Neural cell (in vitro differentiated cells): ENCODE measurements around the gene AK8. TPM values are rescaled to one million over a fixed set of nuclear protein-coding genes. Genes with fewer than 3 reads are reported as not detected.

Experiments used
- H2AFZ ChIP-seq: fragments of 200-600, 300-800 bp; sonication (generic), shearing (Covaris generic); 2 replicates; pipeline ENCODE4 v1.6.0; 2014; ENCODE audit warnings: low read depth, mild to moderate bottlenecking, antibody characterized with exemption, low read length, moderate library complexity
- H3F3A ChIP-seq: fragments of 200-600 bp; shearing (Covaris generic); 2 replicates; pipeline ENCODE4 v1.6.1; 2016; ENCODE audit warnings: mild to moderate bottlenecking, moderate library complexity, mixed read lengths, antibody characterized with exemption, low read length; ENCODE audit not compliant: insufficient read depth, poor library complexity, severe bottlenecking
- H3K27ac ChIP-seq: fragments of 200-600, 300-800 bp; sonication (generic), shearing (Covaris generic); 2 replicates; pipeline ENCODE4 v1.5.1; 2014; ENCODE audit warnings: mild to moderate bottlenecking, low read length, moderate library complexity
- H3K27me3 ChIP-seq: fragments of 300-800, 200-600 bp; sonication (generic), shearing (Covaris generic); 2 replicates; pipeline ENCODE4 v1.6.0; 2014; ENCODE audit warnings: mild to moderate bottlenecking, low read depth, low read length, moderate library complexity; ENCODE audit not compliant: insufficient read depth
- H3K36me3 ChIP-seq: fragments of 300-800, 200-600 bp; sonication (generic), shearing (Covaris generic); 2 replicates; pipeline ENCODE4 v1.5.1; 2014; ENCODE audit warnings: mild to moderate bottlenecking, antibody characterized with exemption, low read length, moderate library complexity; ENCODE audit not compliant: insufficient read depth
- H3K4me2 ChIP-seq: fragments of 300-800, 200-600 bp; sonication (generic), shearing (Covaris generic); 2 replicates; pipeline ENCODE4 v1.6.0; 2014; ENCODE audit warnings: mild to moderate bottlenecking, low read length
- H3K4me3 ChIP-seq: fragments of 300-800, 200-600 bp; sonication (generic), shearing (Covaris generic); 2 replicates; pipeline ENCODE4 v1.5.1; 2014; ENCODE audit warnings: mild to moderate bottlenecking, low read length, moderate library complexity
- H3K79me2 ChIP-seq: fragments of 200-600 bp; shearing (Covaris generic); replicated peaks from 2 replicates; pipeline ENCODE4 v1.6.0; 2014; ENCODE audit warnings: mild to moderate bottlenecking, low read length, moderate library complexity; ENCODE audit not compliant: insufficient read depth
- H3K9ac ChIP-seq: fragments of 300-800, 200-600 bp; sonication (generic), shearing (Covaris generic); 2 replicates; pipeline ENCODE4 v1.6.1; 2016; ENCODE audit warnings: mild to moderate bottlenecking, low read length, mixed read lengths
- H3K9me2 ChIP-seq: fragments of 200-600 bp; shearing (Covaris generic); 2 replicates; pipeline ENCODE4 v1.6.1; 2016; ENCODE audit warnings: mild to moderate bottlenecking, low read length, mixed read lengths; ENCODE audit not compliant: insufficient read depth
- H3K9me3 ChIP-seq: fragments of 200-600, 300-800 bp; sonication (generic), shearing (Covaris generic); 2 replicates; pipeline ENCODE4 v1.6.1; 2016; ENCODE audit warnings: mild to moderate bottlenecking, mixed run types, low read length, moderate library complexity, mixed read lengths
- H4K20me1 ChIP-seq: fragments of 200-600 bp; shearing (Covaris generic); 2 replicates; pipeline ENCODE4 v1.6.1; 2016; ENCODE audit warnings: mild to moderate bottlenecking, mixed run types; ENCODE audit not compliant: insufficient read depth
- EP300 ChIP-seq: fragments of 450-650 bp; conservative IDR thresholded peaks from 2 replicates; pipeline ENCODE4 v1.6.1; 2014; ENCODE audit warnings: antibody characterized with exemption, mild to moderate bottlenecking, moderate library complexity; ENCODE audit not compliant: poor library complexity, severe bottlenecking
- EZH2 ChIP-seq: fragments of 200-600, 300-800 bp; shearing (Covaris generic), sonication (generic); IDR thresholded peaks from 2 replicates; pipeline ENCODE4 v1.6.1; 2014; ENCODE audit warnings: antibody characterized with exemption, low read length, borderline replicate concordance, mild to moderate bottlenecking; ENCODE audit not compliant: insufficient read depth, poor library complexity, severe bottlenecking
- MXI1 ChIP-seq: fragments of 450-650 bp; conservative IDR thresholded peaks from 2 replicates; pipeline ENCODE4 v1.6.1; 2014; ENCODE audit warnings: antibody characterized with exemption, mild to moderate bottlenecking; ENCODE audit not compliant: poor library complexity, severe bottlenecking
- POLR2AphosphoS5 ChIP-seq: IDR thresholded peaks from 2 replicates; pipeline ENCODE4 v1.6.1; 2012
- RAD21 ChIP-seq: fragments of 450-650 bp; conservative IDR thresholded peaks from 2 replicates; pipeline ENCODE4 v1.6.1; 2014; ENCODE audit warnings: antibody characterized with exemption, mild to moderate bottlenecking, moderate library complexity
- SMC3 ChIP-seq: fragments of 450-650 bp; conservative IDR thresholded peaks from 2 replicates; pipeline ENCODE4 v1.6.1; 2014; ENCODE audit warnings: antibody characterized with exemption, mild to moderate bottlenecking, moderate library complexity; ENCODE audit not compliant: poor library complexity
- TAF1 ChIP-seq: IDR thresholded peaks from 2 replicates; pipeline ENCODE4 v1.6.1; 2012; ENCODE audit warnings: low read depth
- polyA plus RNA-seq: library from polyadenylated mRNA; depleted of rRNA; stranded (reverse); fragments of >200 nt; gene quantifications from 2 replicates; pipeline ENCODE4 v1.2.3, GENCODE V29; 2014
- TF ChIP-seq, protein P1 (sequence below): IDR thresholded peaks from 2 replicates; pipeline ENCODE4 v1.6.1; 2012; ENCODE audit warnings: borderline replicate concordance
- TF ChIP-seq, protein P2 (sequence below): fragments of 450-650 bp; IDR thresholded peaks from 2 replicates; pipeline ENCODE4 v1.5.1; 2014; ENCODE audit warnings: antibody characterized with exemption, mild to moderate bottlenecking, moderate library complexity; ENCODE audit not compliant: poor library complexity, severe bottlenecking

The AK8 gene
- polyA plus RNA-seq, 1 donor from 2014 or later = 0.71 TPM

DNA sequence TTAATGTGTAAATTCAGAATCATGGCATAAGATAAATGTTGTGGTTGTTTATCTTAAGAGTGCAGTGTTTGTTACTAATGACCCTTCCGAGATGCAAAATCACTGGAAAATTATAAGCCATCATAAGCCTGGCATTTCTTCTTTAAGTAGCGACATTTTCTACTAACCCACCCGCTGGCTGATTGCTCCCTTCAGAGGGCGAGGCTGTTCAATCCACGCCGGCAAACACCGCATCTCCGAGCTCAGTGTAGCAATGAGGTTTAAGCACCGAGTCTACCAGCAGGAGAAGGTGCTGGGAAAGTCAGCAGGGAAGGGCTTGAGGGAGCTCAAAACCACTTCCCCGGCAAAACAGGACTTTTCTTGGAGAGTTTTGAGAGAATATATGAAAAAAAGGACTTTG, 52.7 kb downstream of the AK8 start:
- no peak overlapping the region for H2AFZ ChIP-seq
- H3K79me2 ChIP-seq = no peaks in the 10 kb centered on the region
- no peaks in the 10 kb centered on the region for H3K9me2 ChIP-seq
- H3K9ac ChIP-seq = no peak overlapping the region
- H3K4me2 ChIP-seq = no peak overlapping the region
- H3K4me3 ChIP-seq = no peak overlapping the region
- no peaks in the 10 kb centered on the region for H3F3A ChIP-seq
- H3K27ac ChIP-seq = no peak overlapping the region
- H3K36me3 ChIP-seq = no peaks in the 10 kb centered on the region
- H4K20me1 ChIP-seq = no peaks in the 10 kb centered on the region
- TF ChIP-seq RAD21 = no peak
- no peak for TF ChIP-seq MXI1
- TF ChIP-seq SMC3 = no peak
- TF ChIP-seq, protein P1, sequence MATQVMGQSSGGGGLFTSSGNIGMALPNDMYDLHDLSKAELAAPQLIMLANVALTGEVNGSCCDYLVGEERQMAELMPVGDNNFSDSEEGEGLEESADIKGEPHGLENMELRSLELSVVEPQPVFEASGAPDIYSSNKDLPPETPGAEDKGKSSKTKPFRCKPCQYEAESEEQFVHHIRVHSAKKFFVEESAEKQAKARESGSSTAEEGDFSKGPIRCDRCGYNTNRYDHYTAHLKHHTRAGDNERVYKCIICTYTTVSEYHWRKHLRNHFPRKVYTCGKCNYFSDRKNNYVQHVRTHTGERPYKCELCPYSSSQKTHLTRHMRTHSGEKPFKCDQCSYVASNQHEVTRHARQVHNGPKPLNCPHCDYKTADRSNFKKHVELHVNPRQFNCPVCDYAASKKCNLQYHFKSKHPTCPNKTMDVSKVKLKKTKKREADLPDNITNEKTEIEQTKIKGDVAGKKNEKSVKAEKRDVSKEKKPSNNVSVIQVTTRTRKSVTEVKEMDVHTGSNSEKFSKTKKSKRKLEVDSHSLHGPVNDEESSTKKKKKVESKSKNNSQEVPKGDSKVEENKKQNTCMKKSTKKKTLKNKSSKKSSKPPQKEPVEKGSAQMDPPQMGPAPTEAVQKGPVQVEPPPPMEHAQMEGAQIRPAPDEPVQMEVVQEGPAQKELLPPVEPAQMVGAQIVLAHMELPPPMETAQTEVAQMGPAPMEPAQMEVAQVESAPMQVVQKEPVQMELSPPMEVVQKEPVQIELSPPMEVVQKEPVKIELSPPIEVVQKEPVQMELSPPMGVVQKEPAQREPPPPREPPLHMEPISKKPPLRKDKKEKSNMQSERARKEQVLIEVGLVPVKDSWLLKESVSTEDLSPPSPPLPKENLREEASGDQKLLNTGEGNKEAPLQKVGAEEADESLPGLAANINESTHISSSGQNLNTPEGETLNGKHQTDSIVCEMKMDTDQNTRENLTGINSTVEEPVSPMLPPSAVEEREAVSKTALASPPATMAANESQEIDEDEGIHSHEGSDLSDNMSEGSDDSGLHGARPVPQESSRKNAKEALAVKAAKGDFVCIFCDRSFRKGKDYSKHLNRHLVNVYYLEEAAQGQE = no peak
- TF ChIP-seq, protein P2, sequence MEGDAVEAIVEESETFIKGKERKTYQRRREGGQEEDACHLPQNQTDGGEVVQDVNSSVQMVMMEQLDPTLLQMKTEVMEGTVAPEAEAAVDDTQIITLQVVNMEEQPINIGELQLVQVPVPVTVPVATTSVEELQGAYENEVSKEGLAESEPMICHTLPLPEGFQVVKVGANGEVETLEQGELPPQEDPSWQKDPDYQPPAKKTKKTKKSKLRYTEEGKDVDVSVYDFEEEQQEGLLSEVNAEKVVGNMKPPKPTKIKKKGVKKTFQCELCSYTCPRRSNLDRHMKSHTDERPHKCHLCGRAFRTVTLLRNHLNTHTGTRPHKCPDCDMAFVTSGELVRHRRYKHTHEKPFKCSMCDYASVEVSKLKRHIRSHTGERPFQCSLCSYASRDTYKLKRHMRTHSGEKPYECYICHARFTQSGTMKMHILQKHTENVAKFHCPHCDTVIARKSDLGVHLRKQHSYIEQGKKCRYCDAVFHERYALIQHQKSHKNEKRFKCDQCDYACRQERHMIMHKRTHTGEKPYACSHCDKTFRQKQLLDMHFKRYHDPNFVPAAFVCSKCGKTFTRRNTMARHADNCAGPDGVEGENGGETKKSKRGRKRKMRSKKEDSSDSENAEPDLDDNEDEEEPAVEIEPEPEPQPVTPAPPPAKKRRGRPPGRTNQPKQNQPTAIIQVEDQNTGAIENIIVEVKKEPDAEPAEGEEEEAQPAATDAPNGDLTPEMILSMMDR = no peak
- TF ChIP-seq EZH2 = no peak
- no peak for TF ChIP-seq POLR2AphosphoS5
- TF ChIP-seq TAF1 = no peak
- no peak for TF ChIP-seq EP300
- H3K27me3 ChIP-seq = no peaks in the 10 kb centered on the region
- no peaks in the 10 kb centered on the region for H3K9me3 ChIP-seq

DNA sequence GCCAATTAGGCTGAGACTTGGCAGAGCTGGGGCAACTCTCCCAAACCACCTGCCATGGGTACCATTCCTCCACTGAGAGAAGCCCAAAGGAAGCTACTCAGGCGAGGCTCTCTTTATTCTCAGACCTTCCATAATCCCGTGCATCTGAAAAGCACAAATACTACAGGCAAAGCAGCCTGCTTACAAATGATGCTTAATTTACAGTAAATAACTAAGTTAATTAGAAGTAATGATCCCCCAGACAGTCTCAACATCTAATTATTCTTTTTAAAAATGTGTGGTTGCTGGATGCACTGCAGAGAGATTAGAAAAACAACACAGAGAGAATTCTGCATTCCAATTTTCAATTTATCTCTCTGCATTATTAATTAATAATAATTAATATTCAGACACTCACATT, 53.1 kb downstream of the AK8 start:
- H3K27me3 ChIP-seq = no peaks in the 10 kb centered on the region
- no peaks in the 10 kb centered on the region for H4K20me1 ChIP-seq
- no peak overlapping the region for H3K9ac ChIP-seq
- no peak overlapping the region for H3K4me3 ChIP-seq
- no peaks in the 10 kb centered on the region for H3F3A ChIP-seq
- H3K27ac ChIP-seq = no peak overlapping the region
- no peak overlapping the region for H3K4me2 ChIP-seq
- no peaks in the 10 kb centered on the region for H3K9me2 ChIP-seq
- no peaks in the 10 kb centered on the region for H3K79me2 ChIP-seq
- no peaks in the 10 kb centered on the region for H3K36me3 ChIP-seq
- TF ChIP-seq TAF1 = no peak
- TF ChIP-seq, protein P2 = no peak
- TF ChIP-seq, protein P1 = no peak
- TF ChIP-seq SMC3 = no peak
- TF ChIP-seq POLR2AphosphoS5 = no peak
- TF ChIP-seq EP300 = no peak
- TF ChIP-seq RAD21 = no peak
- no peak for TF ChIP-seq MXI1
- no peak for TF ChIP-seq EZH2
- H3K9me3 ChIP-seq = no peaks in the 10 kb centered on the region
- no peak overlapping the region for H2AFZ ChIP-seq
